ENCODE measurements around the gene OPRL1. TPM values are rescaled to one million over a fixed set of nuclear protein-coding genes. Genes with fewer than 3 reads are reported as not detected.
A peak's percentile ranks its signal among the peaks of the same experiment; 100 is the strongest.

OPRL1 gene
- polyA plus RNA-seq, 4 donors = 0.30 to 0.61 TPM; not detected in 2

GRCh38 chr20:64081624-64081964 is 1.7 kb downstream of the OPRL1 start:
- H3K4me1 ChIP-seq (ENCODE audit: control insufficient read depth in 3 of 3, insufficient read depth in 2 of 3, low read depth in 1 of 3, low read length in 2 of 3) = peaks cover 0 to 23% (median 0%) of the 10 kb centered on the region in 3 donors
- WGBS, 3 donors = 60 to 84% (median 72%) methylated on average over 6 of the region's 6 CpGs
- peaks cover 4 to 73% (median 18%) of the 10 kb centered on the region in 3 donors for H3K27me3 ChIP-seq (ENCODE audit: control insufficient read depth in 3 of 3, insufficient read depth in 3 of 3, low read length in 3 of 3)

GRCh38 chr20:64082126-64082731 is 2.3 kb downstream of the OPRL1 start:
- H3K4me1 ChIP-seq (ENCODE audit: control insufficient read depth in 3 of 3, insufficient read depth in 2 of 3, low read depth in 1 of 3, low read length in 2 of 3) = peaks cover 0 to 23% (median 0%) of the 10 kb centered on the region in 3 donors
- peaks cover 0 to 5% of the 10 kb centered on the region in 2 donors for H3K9me3 ChIP-seq (ENCODE audit: control insufficient read depth in 2 of 2, insufficient read depth in 1 of 2, low read depth in 1 of 2, low read length in 1 of 2)
- no peaks in the 10 kb centered on the region for H3K36me3 ChIP-seq (ENCODE audit: control insufficient read depth in 3 of 3, insufficient read depth in 2 of 3, low read depth in 1 of 3, low read length in 3 of 3)
- 12 to 19% (median 14%) methylated on average over 13 of the region's 13 CpGs for WGBS, 3 donors
- peaks cover 4 to 73% (median 18%) of the 10 kb centered on the region in 3 donors for H3K27me3 ChIP-seq (ENCODE audit: control insufficient read depth in 3 of 3, insufficient read depth in 3 of 3, low read length in 3 of 3)
- no peak overlapping the region for H3K27ac ChIP-seq (ENCODE audit: low read depth in 1 of 3, low read length in 2 of 3)
- H3K4me3 ChIP-seq (ENCODE audit: low read depth in 1 of 3, low read length in 3 of 3) = no peak overlapping the region
- no peak for FAIRE-seq
- DNase-seq = no peak

More at GRCh38 chr20:64081624-64081964, 1.7 kb downstream of the OPRL1 start:
- H3K9me3 ChIP-seq (ENCODE audit: control insufficient read depth in 2 of 2, insufficient read depth in 1 of 2, low read depth in 1 of 2, low read length in 1 of 2) = peaks cover 0 to 1% of the 10 kb centered on the region in 2 donors
- H3K27ac ChIP-seq (ENCODE audit: low read depth in 1 of 3, low read length in 2 of 3) = no peak overlapping the region
- no peak overlapping the region for H3K4me3 ChIP-seq (ENCODE audit: low read depth in 1 of 3, low read length in 3 of 3)
- no peak for FAIRE-seq
- H3K36me3 ChIP-seq (ENCODE audit: control insufficient read depth in 3 of 3, insufficient read depth in 2 of 3, low read depth in 1 of 3, low read length in 3 of 3) = no peaks in the 10 kb centered on the region
- DNase-seq = no peak

GRCh38 chr20:64082820-64083377 is 3.0 kb downstream of the OPRL1 start:
- Histone ChIP-seq H3K27me3 (ENCODE audit: control insufficient read depth in 3 of 3, insufficient read depth in 3 of 3, low read length in 3 of 3) (peaks cover 4 to 72% (median 18%) of the 10 kb centered on the region in 3 donors), H3K4me3 (ENCODE audit: low read depth in 1 of 3, low read length in 3 of 3) (peak overlapping the region in 1 of 3 donors; percentile 44), H3K36me3 (ENCODE audit: control insufficient read depth in 3 of 3, insufficient read depth in 2 of 3, low read depth in 1 of 3, low read length in 3 of 3) (no peaks in the 10 kb centered on the region), H3K4me1 (ENCODE audit: control insufficient read depth in 3 of 3, insufficient read depth in 2 of 3, low read depth in 1 of 3, low read length in 2 of 3) (peaks cover 0 to 23% (median 0%) of the 10 kb centered on the region in 3 donors), H3K9me3 (ENCODE audit: control insufficient read depth in 2 of 2, insufficient read depth in 1 of 2, low read depth in 1 of 2, low read length in 1 of 2) (peaks cover 0 to 10% of the 10 kb centered on the region in 2 donors), H3K27ac (ENCODE audit: low read depth in 1 of 3, low read length in 2 of 3) (no peak overlapping the region)
- WGBS, 3 donors = 17 to 20% (median 19%) methylated on average over 13 of the region's 13 CpGs
- no peak for DNase-seq
- FAIRE-seq = no peak

- no peak overlapping the region for H3K27ac ChIP-seq (ENCODE audit: low read depth in 1 of 3, low read length in 2 of 3)
- H3K36me3 ChIP-seq (ENCODE audit: control insufficient read depth in 3 of 3, insufficient read depth in 2 of 3, low read depth in 1 of 3, low read length in 3 of 3) = no peaks in the 10 kb centered on the region
- no peak for FAIRE-seq
- H3K27me3 ChIP-seq (ENCODE audit: control insufficient read depth in 3 of 3, insufficient read depth in 3 of 3, low read length in 3 of 3) = peaks cover 4 to 68% (median 18%) of the 10 kb centered on the region in 3 donors
- H3K4me3 ChIP-seq (ENCODE audit: low read depth in 1 of 3, low read length in 3 of 3) = peak overlapping the region in 2 of 3 donors; percentile 1 to 44
- DNase-seq = peak in 1 of 2 donors; percentile 85
- peaks cover 0 to 22% (median 0%) of the 10 kb centered on the region in 3 donors for H3K4me1 ChIP-seq (ENCODE audit: control insufficient read depth in 3 of 3, insufficient read depth in 2 of 3, low read depth in 1 of 3, low read length in 2 of 3)
- peaks cover 0 to 12% of the 10 kb centered on the region in 2 donors for H3K9me3 ChIP-seq (ENCODE audit: control insufficient read depth in 2 of 2, insufficient read depth in 1 of 2, low read depth in 1 of 2, low read length in 1 of 2)
- WGBS, 3 donors = 0 to 1% (median 0%) methylated on average over 19 to 52 of the region's 52 CpGs
Measured at GRCh38 chr20:64083378-64083803, 3.5 kb downstream of the OPRL1 start.

- FAIRE-seq = no peak
- H3K4me3 ChIP-seq (ENCODE audit: low read depth in 1 of 3, low read length in 3 of 3) = peak within 1 kb of the TSS in 2 of 3 donors; percentile 1 to 44
- no peak within 1 kb of the TSS for H3K27ac ChIP-seq (ENCODE audit: low read depth in 1 of 3, low read length in 2 of 3)
- peaks cover 4 to 66% (median 18%) of the 10 kb centered on the region in 3 donors for H3K27me3 ChIP-seq (ENCODE audit: control insufficient read depth in 3 of 3, insufficient read depth in 3 of 3, low read length in 3 of 3)
- H3K9me3 ChIP-seq (ENCODE audit: control insufficient read depth in 2 of 2, insufficient read depth in 1 of 2, low read depth in 1 of 2, low read length in 1 of 2) = peaks cover 0 to 12% of the 10 kb centered on the region in 2 donors
- WGBS, 3 donors = 2 to 3% (median 3%) methylated on average over 57 to 86 of the region's 86 CpGs
- H3K36me3 ChIP-seq (ENCODE audit: control insufficient read depth in 3 of 3, insufficient read depth in 2 of 3, low read depth in 1 of 3, low read length in 3 of 3) = no peaks in the 10 kb centered on the region
- H3K4me1 ChIP-seq (ENCODE audit: control insufficient read depth in 3 of 3, insufficient read depth in 2 of 3, low read depth in 1 of 3, low read length in 2 of 3) = peaks cover 0 to 16% (median 0%) of the 10 kb centered on the region in 3 donors
- peak in 1 of 2 donors; percentile 47 for DNase-seq
Measured at GRCh38 chr20:64083804-64084684, 4.2 kb downstream of the OPRL1 start, which contains the start of gene LKAAEAR1. LKAAEAR1 (minus strand) TSS chr20:64084398; CDS start chr20:64084219, 179 bp downstream.

GRCh38 chr20:64084685-64085152 is 4.8 kb downstream of the OPRL1 start:
- 3 to 12% (median 12%) methylated on average over 19 to 23 of the region's 23 CpGs for WGBS, 3 donors

GRCh38 chr20:64086801-64087200 is 6.9 kb downstream of the OPRL1 start:
- H3K4me3 ChIP-seq (ENCODE audit: low read depth in 1 of 3, low read length in 3 of 3) = no peak overlapping the region
- peaks cover 4 to 58% (median 18%) of the 10 kb centered on the region in 3 donors for H3K27me3 ChIP-seq (ENCODE audit: control insufficient read depth in 3 of 3, insufficient read depth in 3 of 3, low read length in 3 of 3)
- peaks cover 0 to 12% of the 10 kb centered on the region in 2 donors for H3K9me3 ChIP-seq (ENCODE audit: control insufficient read depth in 2 of 2, insufficient read depth in 1 of 2, low read depth in 1 of 2, low read length in 1 of 2)
- 88 to 94% (median 92%) methylated on average over 7 to 9 of the region's 11 CpGs for WGBS, 3 donors
- no peak overlapping the region for H3K27ac ChIP-seq (ENCODE audit: low read depth in 1 of 3, low read length in 2 of 3)
- H3K36me3 ChIP-seq (ENCODE audit: control insufficient read depth in 3 of 3, insufficient read depth in 2 of 3, low read depth in 1 of 3, low read length in 3 of 3) = no peaks in the 10 kb centered on the region
- peaks cover 0 to 8% (median 0%) of the 10 kb centered on the region in 3 donors for H3K4me1 ChIP-seq (ENCODE audit: control insufficient read depth in 3 of 3, insufficient read depth in 2 of 3, low read depth in 1 of 3, low read length in 2 of 3)
- FAIRE-seq (no peak), DNase-seq (no peak)

More at GRCh38 chr20:64084685-64085152, 4.8 kb downstream of the OPRL1 start:
- H3K9me3 ChIP-seq (ENCODE audit: control insufficient read depth in 2 of 2, insufficient read depth in 1 of 2, low read depth in 1 of 2, low read length in 1 of 2) = peaks cover 0 to 12% of the 10 kb centered on the region in 2 donors
- no peaks in the 10 kb centered on the region for H3K36me3 ChIP-seq (ENCODE audit: control insufficient read depth in 3 of 3, insufficient read depth in 2 of 3, low read depth in 1 of 3, low read length in 3 of 3)
- DNase-seq (peak in 1 of 2 donors; percentile 30), FAIRE-seq (no peak)
- peaks cover 0 to 12% (median 0%) of the 10 kb centered on the region in 3 donors for H3K4me1 ChIP-seq (ENCODE audit: control insufficient read depth in 3 of 3, insufficient read depth in 2 of 3, low read depth in 1 of 3, low read length in 2 of 3)
- H3K4me3 ChIP-seq (ENCODE audit: low read depth in 1 of 3, low read length in 3 of 3) = no peak overlapping the region
- no peak overlapping the region for H3K27ac ChIP-seq (ENCODE audit: low read depth in 1 of 3, low read length in 2 of 3)
- H3K27me3 ChIP-seq (ENCODE audit: control insufficient read depth in 3 of 3, insufficient read depth in 3 of 3, low read length in 3 of 3) = peaks cover 4 to 67% (median 18%) of the 10 kb centered on the region in 3 donors
